ENCODE measurements around the gene ANP32A.

- TF ChIP-seq, protein P1, sequence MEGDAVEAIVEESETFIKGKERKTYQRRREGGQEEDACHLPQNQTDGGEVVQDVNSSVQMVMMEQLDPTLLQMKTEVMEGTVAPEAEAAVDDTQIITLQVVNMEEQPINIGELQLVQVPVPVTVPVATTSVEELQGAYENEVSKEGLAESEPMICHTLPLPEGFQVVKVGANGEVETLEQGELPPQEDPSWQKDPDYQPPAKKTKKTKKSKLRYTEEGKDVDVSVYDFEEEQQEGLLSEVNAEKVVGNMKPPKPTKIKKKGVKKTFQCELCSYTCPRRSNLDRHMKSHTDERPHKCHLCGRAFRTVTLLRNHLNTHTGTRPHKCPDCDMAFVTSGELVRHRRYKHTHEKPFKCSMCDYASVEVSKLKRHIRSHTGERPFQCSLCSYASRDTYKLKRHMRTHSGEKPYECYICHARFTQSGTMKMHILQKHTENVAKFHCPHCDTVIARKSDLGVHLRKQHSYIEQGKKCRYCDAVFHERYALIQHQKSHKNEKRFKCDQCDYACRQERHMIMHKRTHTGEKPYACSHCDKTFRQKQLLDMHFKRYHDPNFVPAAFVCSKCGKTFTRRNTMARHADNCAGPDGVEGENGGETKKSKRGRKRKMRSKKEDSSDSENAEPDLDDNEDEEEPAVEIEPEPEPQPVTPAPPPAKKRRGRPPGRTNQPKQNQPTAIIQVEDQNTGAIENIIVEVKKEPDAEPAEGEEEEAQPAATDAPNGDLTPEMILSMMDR (IDR thresholded peaks at IDR 0.05), result no peak
- TF ChIP-seq ZFX (IDR thresholded peaks at IDR 0.05; ENCODE audit: borderline replicate concordance), result no peak
These were observed 52.4 kb downstream of the ANP32A start for GRCh38 chr15:68768321-68768720.
